HepG2 (cell line): ENCODE measurements around the gene RAB36. TPM values are rescaled to one million over a fixed set of nuclear protein-coding genes. Genes with fewer than 3 reads are reported as not detected.

Experiments
- FOXK2 ChIP-seq: fragments of 450-650 bp; IDR thresholded peaks from 2 replicates; pipeline ENCODE4 v1.6.1; 2016
- IKZF5 ChIP-seq: IDR thresholded peaks from 2 replicates; pipeline ENCODE4 v1.6.1; 2018; ENCODE audit warnings: missing genetic modification reagents, mild to moderate bottlenecking, missing compliant biosample characterization
- NR2F1 ChIP-seq, 2 experiments: fragments of 450-650 bp in 1 of 2; formaldehyde crosslinking in 1 of 2; IDR thresholded peaks; 2 replicates each; pipeline versions ENCODE4 v1.5.0 to v1.6.1; 2016 to 2020; ENCODE audit warnings: mild to moderate bottlenecking in 1 of 2, missing compliant biosample characterization in 1 of 2, missing genetic modification reagents in 1 of 2, moderate library complexity in 1 of 2
- PREB ChIP-seq: sonication (generic); formaldehyde crosslinking; IDR thresholded peaks from 2 replicates; pipeline ENCODE4 v1.4.0; 2020; ENCODE audit warnings: missing genetic modification reagents
- RBAK ChIP-seq: sonication (generic); formaldehyde crosslinking; IDR thresholded peaks from 2 replicates; pipeline ENCODE4 v1.5.1; 2020; ENCODE audit warnings: mild to moderate bottlenecking, missing genetic modification reagents
- SCMH1 ChIP-seq: sonication (generic); formaldehyde crosslinking; IDR thresholded peaks from 2 replicates; pipeline ENCODE4 v1.9.0; 2021; ENCODE audit warnings: missing genetic modification reagents, mild to moderate bottlenecking, borderline replicate concordance
- SIX1 ChIP-seq: sonication (generic); formaldehyde crosslinking; IDR thresholded peaks from 2 replicates; pipeline ENCODE4 v1.4.0; 2020; ENCODE audit warnings: missing genetic modification reagents, borderline replicate concordance
- TFDP2 ChIP-seq: sonication (generic); formaldehyde crosslinking; IDR thresholded peaks from 2 replicates; pipeline ENCODE4 v1.4.0; 2020; ENCODE audit warnings: missing genetic modification reagents
- TMF1 ChIP-seq: sonication (generic); formaldehyde crosslinking; IDR thresholded peaks from 2 replicates; pipeline ENCODE4 v1.8.1; 2022; ENCODE audit warnings: low read depth, missing genetic modification reagents
- ZNF407 ChIP-seq: sonication (generic); formaldehyde crosslinking; IDR thresholded peaks from one replicate; pipeline ENCODE4 v1.5.1; 2020; ENCODE audit warnings: mild to moderate bottlenecking, missing genetic modification reagents; ENCODE audit errors: not compliant biosample characterization
- polyA plus RNA-seq, 8 experiments: library from polyadenylated mRNA; depleted of rRNA in 3 of 8; stranded (reverse) in 7 of 8; unstranded in 1 of 8; fragments of >200 nt; fragmentation: Illumina TruSeq in 4 of 8; extraction: Trizol in 4 of 8; gene quantifications; 2 replicates each; pipeline versions ENCODE4 v1.2.1 to v1.2.3, GENCODE V29; 2011 to 2016; ENCODE audit warnings: low read depth in 4 of 8, missing spikeins in 1 of 8, mixed read lengths in 1 of 8; ENCODE audit not compliant: insufficient read depth in 1 of 8
- total RNA-seq, 5 experiments: library from RNA; depleted of rRNA; stranded (reverse); fragments of >200 nt; fragmentation: Illumina TruSeq; extraction: Trizol; gene quantifications; 2 replicates each; pipeline ENCODE4 v1.2.3, GENCODE V29; 2016; ENCODE audit warnings: low read depth in 1 of 5
- TF ChIP-seq, protein P1 (sequence below): sonication (generic); formaldehyde crosslinking; IDR thresholded peaks from 2 replicates; pipeline ENCODE4 v1.5.0; 2020; ENCODE audit warnings: mild to moderate bottlenecking, low read depth, missing genetic modification reagents, borderline replicate concordance
- TF ChIP-seq, protein P2 (sequence below): sonication (generic); formaldehyde crosslinking; conservative IDR thresholded peaks from 2 replicates; pipeline ENCODE4 v1.4.0; 2020; ENCODE audit warnings: missing genetic modification reagents

RAB36 gene
- total and polyA plus RNA-seq, 2 of the 13 experiments (the other 11 are each of a cell fraction or from before 2014, with no cell fraction given), result 0.24 to 0.86 TPM

GRCh38 chr22:23157560-23158515 lies 12.6 kb downstream of the RAB36 start (continued):
- TF ChIP-seq ZNF407 (CRISPR knock-in tag) (no peak), RBAK (CRISPR knock-in tag) (no peak), FOXK2 (no peak), PREB (CRISPR knock-in tag) (no peak), TFDP2 (CRISPR knock-in tag) (no peak), IKZF5 (CRISPR knock-in tag) (no peak), SCMH1 (no peak), SIX1 (CRISPR knock-in tag) (no peak), TMF1 (CRISPR knock-in tag) (no peak), NR2F1 (CRISPR knock-in tag; IDR thresholded peaks at IDR 0.05) (no peak)
- TF ChIP-seq, protein P1, sequence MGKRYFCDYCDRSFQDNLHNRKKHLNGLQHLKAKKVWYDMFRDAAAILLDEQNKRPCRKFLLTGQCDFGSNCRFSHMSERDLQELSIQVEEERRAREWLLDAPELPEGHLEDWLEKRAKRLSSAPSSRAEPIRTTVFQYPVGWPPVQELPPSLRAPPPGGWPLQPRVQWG, result no peak
- TF ChIP-seq, protein P2, sequence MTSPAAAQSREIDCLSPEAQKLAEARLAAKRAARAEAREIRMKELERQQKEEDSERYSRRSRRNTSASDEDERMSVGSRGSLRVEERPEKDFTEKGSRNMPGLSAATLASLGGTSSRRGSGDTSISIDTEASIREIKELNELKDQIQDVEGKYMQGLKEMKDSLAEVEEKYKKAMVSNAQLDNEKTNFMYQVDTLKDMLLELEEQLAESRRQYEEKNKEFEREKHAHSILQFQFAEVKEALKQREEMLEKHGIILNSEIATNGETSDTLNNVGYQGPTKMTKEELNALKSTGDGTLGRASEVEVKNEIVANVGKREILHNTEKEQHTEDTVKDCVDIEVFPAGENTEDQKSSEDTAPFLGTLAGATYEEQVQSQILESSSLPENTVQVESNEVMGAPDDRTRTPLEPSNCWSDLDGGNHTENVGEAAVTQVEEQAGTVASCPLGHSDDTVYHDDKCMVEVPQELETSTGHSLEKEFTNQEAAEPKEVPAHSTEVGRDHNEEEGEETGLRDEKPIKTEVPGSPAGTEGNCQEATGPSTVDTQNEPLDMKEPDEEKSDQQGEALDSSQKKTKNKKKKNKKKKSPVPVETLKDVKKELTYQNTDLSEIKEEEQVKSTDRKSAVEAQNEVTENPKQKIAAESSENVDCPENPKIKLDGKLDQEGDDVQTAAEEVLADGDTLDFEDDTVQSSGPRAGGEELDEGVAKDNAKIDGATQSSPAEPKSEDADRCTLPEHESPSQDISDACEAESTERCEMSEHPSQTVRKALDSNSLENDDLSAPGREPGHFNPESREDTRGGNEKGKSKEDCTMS (CRISPR knock-in tag), result no peak
